Measurements from ENCODE around the gene CCDC40. TPM values are rescaled to one million over a fixed set of nuclear protein-coding genes. Genes with fewer than 3 reads are reported as not detected.

CCDC40 gene
- total and polyA plus RNA-seq, 10 of the 15 experiments (the other 5 are each of a cell fraction or from before 2014, with no cell fraction given): 0.06 to 0.10 TPM; not detected in 8

DNA sequence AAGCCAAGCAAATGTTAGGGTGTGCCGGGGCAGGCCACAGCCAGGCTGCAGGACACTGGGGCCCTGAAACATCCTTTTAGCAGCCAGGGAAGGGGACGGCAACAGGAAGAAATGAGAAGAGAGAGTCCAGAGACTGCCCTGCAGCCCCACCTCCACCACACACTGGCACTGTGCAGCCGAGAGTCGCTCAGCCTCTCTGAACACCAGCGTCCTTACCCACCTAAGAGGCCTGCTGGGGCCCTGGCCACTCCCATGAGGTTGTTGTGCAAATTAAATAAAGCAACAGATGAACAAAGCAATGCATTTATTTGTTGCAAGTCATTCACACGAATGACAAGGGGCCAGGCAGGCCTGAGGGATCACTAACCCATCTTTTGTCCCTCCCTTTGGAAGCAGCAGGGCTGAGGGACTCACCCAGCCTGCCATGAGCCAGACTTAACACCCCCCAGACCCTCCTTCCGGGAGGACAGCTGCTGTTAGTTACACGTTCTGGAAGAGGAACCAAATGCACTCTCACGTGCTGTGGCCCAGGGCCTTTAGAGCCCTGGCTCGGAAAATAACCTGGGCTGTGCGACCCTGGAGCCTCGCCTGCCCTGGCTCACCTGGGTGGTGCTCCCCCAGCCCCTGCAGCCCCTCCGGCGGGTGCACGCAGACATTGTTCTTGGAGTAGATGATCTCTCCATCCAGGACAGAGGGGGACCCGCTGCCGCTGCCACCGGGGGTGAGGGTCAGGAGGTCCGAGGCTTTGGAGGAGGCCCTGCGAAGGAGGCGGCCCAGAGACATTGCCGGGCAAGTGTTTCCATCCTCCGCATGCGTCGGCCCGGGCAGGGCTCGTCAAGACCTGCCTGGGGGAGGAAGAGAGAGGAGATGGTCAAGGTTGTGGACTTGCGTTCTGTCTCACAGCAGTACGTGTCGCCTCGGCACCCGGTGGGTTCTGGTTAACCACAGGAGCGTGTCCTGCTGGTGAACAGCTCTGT is 23.4 kb upstream of the CCDC40 start:
- H4K20me1 ChIP-seq (ENCODE audit: control insufficient read depth, insufficient read depth): no peaks in the 10 kb centered on the region
- ChIA-PET POLR2A (no interaction called here), RAD21 (ENCODE audit: unreplicated experiment) (no interaction called here), CTCF (no interaction called here), SMC1A (ENCODE audit: uncharacterized antibody, unreplicated experiment) (no interaction called here)
- ATAC-seq (no peak), DNase-seq (ENCODE audit: low read depth, low spot score) (no peak), FAIRE-seq (no peak)
- H3K36me3 ChIP-seq (ENCODE audit: control insufficient read depth in 2 of 2, insufficient read depth in 2 of 2, low read length in 1 of 2): no peaks in the 10 kb centered on the region
- WGBS (ENCODE audit: insufficient coverage, insufficient replicate concordance, low lambda C conversion rate, missing lambda C conversion rate): 65% methylated on average over 33 of the region's 33 CpGs
- no peak overlapping the region for H3K4me3 ChIP-seq
- H3K27ac ChIP-seq (ENCODE audit: control insufficient read depth, insufficient read depth): no peak overlapping the region
- H3K4me1 ChIP-seq (ENCODE audit: control insufficient read depth, insufficient read depth, low read length): no peaks in the 10 kb centered on the region
- no TSS peak for BruUV-seq (replicated peaks)
- in situ Hi-C loops (cut with MboI) (no loop called here), intact Hi-C loops (cut with micrococcal nuclease; ENCODE audit: unreplicated experiment) (no loop called here)
- no peaks in the 10 kb centered on the region for H3K79me2 ChIP-seq (ENCODE audit: control insufficient read depth, insufficient read depth, low read length)
- no peak overlapping the region for H3K4me2 ChIP-seq (ENCODE audit: control insufficient read depth, insufficient read depth)
- H3K27me3 ChIP-seq (replicated peaks in 1 of 2; ENCODE audit: control insufficient read depth in 2 of 2, insufficient read depth in 2 of 2, low read length in 1 of 2): no peaks in the 10 kb centered on the region
- TF ChIP-seq NRF1 (conservative IDR thresholded peaks at IDR 0.05; ENCODE audit: low read depth, low read length): no peak
- no peak for TF ChIP-seq TAF1 (IDR thresholded peaks at IDR 0.05; ENCODE audit: borderline replicate concordance, low read depth, low read length)
- TF ChIP-seq, protein P1, sequence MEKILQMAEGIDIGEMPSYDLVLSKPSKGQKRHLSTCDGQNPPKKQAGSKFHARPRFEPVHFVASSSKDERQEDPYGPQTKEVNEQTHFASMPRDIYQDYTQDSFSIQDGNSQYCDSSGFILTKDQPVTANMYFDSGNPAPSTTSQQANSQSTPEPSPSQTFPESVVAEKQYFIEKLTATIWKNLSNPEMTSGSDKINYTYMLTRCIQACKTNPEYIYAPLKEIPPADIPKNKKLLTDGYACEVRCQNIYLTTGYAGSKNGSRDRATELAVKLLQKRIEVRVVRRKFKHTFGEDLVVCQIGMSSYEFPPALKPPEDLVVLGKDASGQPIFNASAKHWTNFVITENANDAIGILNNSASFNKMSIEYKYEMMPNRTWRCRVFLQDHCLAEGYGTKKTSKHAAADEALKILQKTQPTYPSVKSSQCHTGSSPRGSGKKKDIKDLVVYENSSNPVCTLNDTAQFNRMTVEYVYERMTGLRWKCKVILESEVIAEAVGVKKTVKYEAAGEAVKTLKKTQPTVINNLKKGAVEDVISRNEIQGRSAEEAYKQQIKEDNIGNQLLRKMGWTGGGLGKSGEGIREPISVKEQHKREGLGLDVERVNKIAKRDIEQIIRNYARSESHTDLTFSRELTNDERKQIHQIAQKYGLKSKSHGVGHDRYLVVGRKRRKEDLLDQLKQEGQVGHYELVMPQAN (conservative IDR thresholded peaks at IDR 0.05): no peak
- TF ChIP-seq, protein P2, sequence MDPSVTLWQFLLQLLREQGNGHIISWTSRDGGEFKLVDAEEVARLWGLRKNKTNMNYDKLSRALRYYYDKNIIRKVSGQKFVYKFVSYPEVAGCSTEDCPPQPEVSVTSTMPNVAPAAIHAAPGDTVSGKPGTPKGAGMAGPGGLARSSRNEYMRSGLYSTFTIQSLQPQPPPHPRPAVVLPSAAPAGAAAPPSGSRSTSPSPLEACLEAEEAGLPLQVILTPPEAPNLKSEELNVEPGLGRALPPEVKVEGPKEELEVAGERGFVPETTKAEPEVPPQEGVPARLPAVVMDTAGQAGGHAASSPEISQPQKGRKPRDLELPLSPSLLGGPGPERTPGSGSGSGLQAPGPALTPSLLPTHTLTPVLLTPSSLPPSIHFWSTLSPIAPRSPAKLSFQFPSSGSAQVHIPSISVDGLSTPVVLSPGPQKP (IDR thresholded peaks at IDR 0.05; ENCODE audit: low read depth, low read length): no peak
- TF ChIP-seq, protein P3, sequence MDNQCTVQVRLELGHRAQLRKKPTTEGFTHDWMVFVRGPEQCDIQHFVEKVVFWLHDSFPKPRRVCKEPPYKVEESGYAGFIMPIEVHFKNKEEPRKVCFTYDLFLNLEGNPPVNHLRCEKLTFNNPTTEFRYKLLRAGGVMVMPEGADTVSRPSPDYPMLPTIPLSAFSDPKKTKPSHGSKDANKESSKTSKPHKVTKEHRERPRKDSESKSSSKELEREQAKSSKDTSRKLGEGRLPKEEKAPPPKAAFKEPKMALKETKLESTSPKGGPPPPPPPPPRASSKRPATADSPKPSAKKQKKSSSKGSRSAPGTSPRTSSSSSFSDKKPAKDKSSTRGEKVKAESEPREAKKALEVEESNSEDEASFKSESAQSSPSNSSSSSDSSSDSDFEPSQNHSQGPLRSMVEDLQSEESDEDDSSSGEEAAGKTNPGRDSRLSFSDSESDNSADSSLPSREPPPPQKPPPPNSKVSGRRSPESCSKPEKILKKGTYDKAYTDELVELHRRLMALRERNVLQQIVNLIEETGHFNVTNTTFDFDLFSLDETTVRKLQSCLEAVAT (IDR thresholded peaks at IDR 0.05): no peak
- no peak for TF ChIP-seq ZBED1 (IDR thresholded peaks at IDR 0.05; ENCODE audit: borderline replicate concordance)
- no peak for TF ChIP-seq LARP7 (IDR thresholded peaks at IDR 0.05)
- TF ChIP-seq RAD21 (IDR thresholded peaks at IDR 0.05; ENCODE audit: insufficient read depth, low read depth, low read length): no peak
- TF ChIP-seq BMI1 (IDR thresholded peaks at IDR 0.05; ENCODE audit: borderline replicate concordance): no peak
- TF ChIP-seq BHLHE40 (IDR thresholded peaks at IDR 0.05; ENCODE audit: borderline replicate concordance in 1 of 2, low read depth in 2 of 2, low read length in 1 of 2): no peak
- TF ChIP-seq YBX1 (IDR thresholded peaks at IDR 0.05): no peak
- no peak for TF ChIP-seq KAT2A (conservative IDR thresholded peaks at IDR 0.05; ENCODE audit: control insufficient read depth, low read depth, low read length)
- no peaks in the 10 kb centered on the region; the same call in 2 of the 3 replicates for H3K9me3 ChIP-seq (replicated peaks; ENCODE audit: control insufficient read depth, insufficient read depth, low read length)
- H2AFZ ChIP-seq (ENCODE audit: control insufficient read depth, low read depth, low read length): no peak overlapping the region
- H3K9ac ChIP-seq (ENCODE audit: control insufficient read depth, insufficient read depth, low read length): no peak overlapping the region
